BLaER1 treated with 17β-estradiol and CSF1 and Interleukin-3, amounts not matched to agents 10 nM and 100 nM (cell line): ENCODE results near the gene ERG.

ENCODE experiments used
- H3K27ac ChIP-seq, 11 experiments: shearing (Covaris generic); formaldehyde crosslinking; 2 replicates each; pipeline ENCODE4 v1.8.1; 2022
- H3K27me3 ChIP-seq, 11 experiments: shearing (Covaris generic); formaldehyde crosslinking; 2 replicates each; pipeline ENCODE4 v1.8.1; 2022
- H3K36me3 ChIP-seq, 11 experiments: shearing (Covaris generic); formaldehyde crosslinking; 2 replicates each; pipeline ENCODE4 v1.8.1; 2022
- H3K4me1 ChIP-seq, 10 experiments: shearing (Covaris generic); formaldehyde crosslinking; 2 replicates each; pipeline ENCODE4 v1.8.1; 2022
- H3K4me2 ChIP-seq, 11 experiments: shearing (Covaris generic); formaldehyde crosslinking; 2 replicates each; pipeline ENCODE4 v1.8.1; 2022
- H3K4me3 ChIP-seq, 10 experiments: shearing (Covaris generic); formaldehyde crosslinking; 2 replicates each; pipeline ENCODE4 v1.8.1; 2022
- H3K9ac ChIP-seq, 11 experiments: shearing (Covaris generic); formaldehyde crosslinking; 2 replicates each; pipeline ENCODE4 v1.8.1; 2022
- H3K9me3 ChIP-seq, 11 experiments: shearing (Covaris generic); formaldehyde crosslinking; replicated peaks in 1 of 11; 2 replicates each; pipeline ENCODE4 v1.8.1; 2022
- H4K20me1 ChIP-seq, 11 experiments: shearing (Covaris generic); formaldehyde crosslinking; 2 replicates each; pipeline ENCODE4 v1.8.1; 2022
- Cebpa-rat ChIP-seq, 11 experiments: shearing (Covaris generic); IDR thresholded peaks; 2 replicates each; pipeline ENCODE4 v1.8.1; 2022

The ERG gene

GRCh38 chr21:38365521-38365920 lies 132.8 kb downstream of the ERG start:
- no peaks in the 10 kb centered on the region for H4K20me1 ChIP-seq
- no peak overlapping the region for H3K4me2 ChIP-seq
- H3K4me3 ChIP-seq, result no peak overlapping the region
- H3K27ac ChIP-seq, result no peak overlapping the region
- peaks cover 15 to 34% (median 21%) of the 10 kb centered on the region in 11 experiments; a peak in 20 of 22 replicates for H3K9me3 ChIP-seq
- no peaks in the 10 kb centered on the region for H3K36me3 ChIP-seq
- no peak for TF ChIP-seq Cebpa-rat (IDR thresholded peaks at IDR 0.05)
- H3K27me3 ChIP-seq, result no peaks in the 10 kb centered on the region
- no peak overlapping the region for H3K9ac ChIP-seq
- peaks cover 0 to under 1% (median 0%) of the 10 kb centered on the region in 10 experiments; a peak in 1 of 20 replicates for H3K4me1 ChIP-seq

- no peak for TF ChIP-seq Cebpa-rat (IDR thresholded peaks at IDR 0.05)
- no peak overlapping the region for H3K9ac ChIP-seq
- H4K20me1 ChIP-seq, result no peaks in the 10 kb centered on the region
- no peak overlapping the region for H3K27ac ChIP-seq
- H3K4me2 ChIP-seq, result no peak overlapping the region
- H3K9me3 ChIP-seq, result peaks cover 5 to 21% (median 12%) of the 10 kb centered on the region in 11 experiments; a peak in 11 of 22 replicates
- peaks cover 0 to under 1% (median 0%) of the 10 kb centered on the region in 10 experiments; a peak in 1 of 20 replicates for H3K4me1 ChIP-seq
- H3K4me3 ChIP-seq, result no peak overlapping the region
- no peaks in the 10 kb centered on the region for H3K27me3 ChIP-seq
- no peaks in the 10 kb centered on the region for H3K36me3 ChIP-seq
Observed at GRCh38 chr21:38363693-38364092, 134.6 kb downstream of the ERG start.

- peaks cover 0 to 14% (median 7%) of the 10 kb centered on the region in 10 experiments; a peak in 12 of 20 replicates for H3K4me1 ChIP-seq
Observed at GRCh38 chr21:38361324-38361723, 137.0 kb downstream of the ERG start.

GRCh38 chr21:38359835-38360234 lies 138.4 kb downstream of the ERG start:
- Histone ChIP-seq H4K20me1 (no peaks in the 10 kb centered on the region), H3K27me3 (no peaks in the 10 kb centered on the region), H3K4me2 (no peak overlapping the region), H3K9me3 (peaks cover 0 to 5% (median 0%) of the 10 kb centered on the region in 11 experiments; a peak in 2 of 22 replicates), H3K27ac (no peak overlapping the region), H3K9ac (no peak overlapping the region), H3K4me1 (peaks cover 0 to 21% (median 9%) of the 10 kb centered on the region in 10 experiments; a peak in 12 of 20 replicates), H3K36me3 (no peaks in the 10 kb centered on the region), H3K4me3 (no peak overlapping the region)
- TF ChIP-seq Cebpa-rat (IDR thresholded peaks at IDR 0.05), result no peak

More at GRCh38 chr21:38361324-38361723, 137.0 kb downstream of the ERG start:
- H3K27ac ChIP-seq, result no peak overlapping the region
- H3K9me3 ChIP-seq, result peaks cover 0 to 5% (median 0%) of the 10 kb centered on the region in 11 experiments; a peak in 2 of 22 replicates
- no peak overlapping the region for H3K9ac ChIP-seq
- TF ChIP-seq Cebpa-rat (IDR thresholded peaks at IDR 0.05), result no peak
- no peaks in the 10 kb centered on the region for H3K36me3 ChIP-seq
- no peak overlapping the region for H3K4me2 ChIP-seq
- H4K20me1 ChIP-seq, result no peaks in the 10 kb centered on the region
- H3K4me3 ChIP-seq, result no peak overlapping the region
- no peaks in the 10 kb centered on the region for H3K27me3 ChIP-seq

GRCh38 chr21:38359090-38359489 lies 139.2 kb downstream of the ERG start:
- Histone ChIP-seq H3K27ac (no peak overlapping the region), H3K27me3 (no peaks in the 10 kb centered on the region), H3K36me3 (no peaks in the 10 kb centered on the region), H3K4me2 (0 out of 22 replicates have a peak overlapping the region, but pooled peaks of 1 of the 11 experiments have one; percentile 5), H3K4me3 (no peak overlapping the region), H3K4me1 (peaks cover 0 to 21% (median 9%) of the 10 kb centered on the region in 10 experiments; a peak in 12 of 20 replicates), H3K9me3 (peaks cover 0 to 5% (median 0%) of the 10 kb centered on the region in 11 experiments; a peak in 2 of 22 replicates), H4K20me1 (no peaks in the 10 kb centered on the region), H3K9ac (no peak overlapping the region)
- no peak for TF ChIP-seq Cebpa-rat (IDR thresholded peaks at IDR 0.05)

- no peaks in the 10 kb centered on the region for H4K20me1 ChIP-seq
- H3K27me3 ChIP-seq, result no peaks in the 10 kb centered on the region
- peaks cover 0 to 5% (median 0%) of the 10 kb centered on the region in 11 experiments; a peak in 2 of 22 replicates for H3K9me3 ChIP-seq
- H3K4me1 ChIP-seq, result peaks cover 0 to 21% (median 9%) of the 10 kb centered on the region in 10 experiments; a peak in 12 of 20 replicates
- no peak for TF ChIP-seq Cebpa-rat (IDR thresholded peaks at IDR 0.05)
- 0 out of 22 replicates have a peak overlapping the region, but pooled peaks of 1 of the 11 experiments have one; percentile 5 for H3K4me2 ChIP-seq
- no peak overlapping the region for H3K27ac ChIP-seq
- no peak overlapping the region for H3K4me3 ChIP-seq
- H3K9ac ChIP-seq, result no peak overlapping the region
- no peaks in the 10 kb centered on the region for H3K36me3 ChIP-seq
Observed at GRCh38 chr21:38358666-38359065, 139.6 kb downstream of the ERG start.

- Histone ChIP-seq H3K27ac (no peak overlapping the region), H3K9ac (no peak overlapping the region), H3K9me3 (peaks cover 0 to 5% (median 0%) of the 10 kb centered on the region in 11 experiments; a peak in 2 of 22 replicates), H3K27me3 (no peaks in the 10 kb centered on the region), H3K4me1 (peaks cover 0 to 21% (median 9%) of the 10 kb centered on the region in 10 experiments; a peak in 12 of 20 replicates), H3K36me3 (no peaks in the 10 kb centered on the region), H4K20me1 (no peaks in the 10 kb centered on the region), H3K4me2 (no peak overlapping the region), H3K4me3 (no peak overlapping the region)
- no peak for TF ChIP-seq Cebpa-rat (IDR thresholded peaks at IDR 0.05)
Observed at GRCh38 chr21:38358098-38358497, 140.2 kb downstream of the ERG start.

GRCh38 chr21:38356883-38357625 lies 141.2 kb downstream of the ERG start:
- no peak overlapping the region for H3K27ac ChIP-seq

More at GRCh38 chr21:38356883-38357625, 141.2 kb downstream of the ERG start:
- Histone ChIP-seq H3K36me3 (no peaks in the 10 kb centered on the region), H3K4me2 (peak overlapping the region in 4 of 11 experiments; percentile 1 to 30 (median 20); a peak in 4 of 22 replicates), H4K20me1 (no peaks in the 10 kb centered on the region), H3K9ac (no peak overlapping the region; a peak in 1 of 22 replicates), H3K4me3 (no peak overlapping the region), H3K9me3 (peaks cover 0 to 3% (median 0%) of the 10 kb centered on the region in 11 experiments; a peak in 2 of 22 replicates), H3K27me3 (no peaks in the 10 kb centered on the region; a peak in 1 of 22 replicates), H3K4me1 (peaks cover 3 to 28% (median 14%) of the 10 kb centered on the region in 10 experiments; a peak in 19 of 20 replicates)
- TF ChIP-seq Cebpa-rat (IDR thresholded peaks at IDR 0.05), result no peak
